Measurements from ENCODE around the gene GLTPD2.

The GLTPD2 gene

DNA sequence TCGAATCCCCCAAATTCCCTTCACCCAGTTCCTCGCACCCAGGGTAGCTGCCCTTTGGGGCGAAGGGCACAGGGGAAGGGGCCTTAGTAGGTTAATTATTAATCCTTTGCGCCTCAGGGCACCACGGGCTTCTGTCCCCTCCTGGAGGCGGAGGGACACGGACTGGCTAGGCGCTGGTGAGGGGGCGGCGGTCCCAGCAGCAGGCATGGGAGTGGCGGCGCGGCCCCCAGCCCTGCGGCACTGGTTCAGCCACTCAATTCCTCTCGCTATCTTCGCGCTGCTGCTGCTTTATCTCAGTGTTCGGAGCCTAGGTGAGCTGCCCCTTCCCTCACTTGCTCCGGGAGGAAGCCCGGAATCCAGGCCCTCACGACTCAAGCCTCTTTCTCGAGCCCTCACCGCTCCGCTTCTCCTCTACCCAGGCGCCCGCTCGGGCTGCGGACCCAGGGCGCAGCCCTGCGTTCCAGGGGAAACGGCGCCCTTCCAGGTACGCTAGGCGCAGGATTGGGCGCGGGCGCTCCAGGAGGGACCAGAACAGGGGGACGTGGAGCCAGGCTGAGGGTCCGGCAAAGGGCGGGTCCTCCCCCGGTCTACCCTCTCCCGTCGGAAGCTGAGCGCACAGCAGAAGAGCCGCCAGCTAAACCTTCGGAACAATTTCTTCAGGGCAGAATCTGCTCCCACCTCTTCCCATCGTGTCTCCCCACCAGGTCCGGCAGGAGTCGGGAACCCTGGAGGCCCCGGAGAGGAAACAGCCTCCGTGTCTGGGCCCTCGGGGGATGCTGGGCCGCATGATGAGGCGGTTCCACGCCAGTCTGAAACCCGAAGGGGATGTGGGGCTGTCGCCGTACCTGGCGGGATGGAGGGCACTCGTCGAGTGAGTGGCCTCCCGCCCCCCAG is at the start of gene GLTPD2:
Gene GLTPD2, plus strand, starts transcription at position 158 of the 894 bp plus-strand sequence. Its CDS starts 48 bp downstream, at position 206.
- H3K27me3 ChIP-seq (ENCODE audit: low read depth) = no peaks in the 10 kb centered on the region

DNA sequence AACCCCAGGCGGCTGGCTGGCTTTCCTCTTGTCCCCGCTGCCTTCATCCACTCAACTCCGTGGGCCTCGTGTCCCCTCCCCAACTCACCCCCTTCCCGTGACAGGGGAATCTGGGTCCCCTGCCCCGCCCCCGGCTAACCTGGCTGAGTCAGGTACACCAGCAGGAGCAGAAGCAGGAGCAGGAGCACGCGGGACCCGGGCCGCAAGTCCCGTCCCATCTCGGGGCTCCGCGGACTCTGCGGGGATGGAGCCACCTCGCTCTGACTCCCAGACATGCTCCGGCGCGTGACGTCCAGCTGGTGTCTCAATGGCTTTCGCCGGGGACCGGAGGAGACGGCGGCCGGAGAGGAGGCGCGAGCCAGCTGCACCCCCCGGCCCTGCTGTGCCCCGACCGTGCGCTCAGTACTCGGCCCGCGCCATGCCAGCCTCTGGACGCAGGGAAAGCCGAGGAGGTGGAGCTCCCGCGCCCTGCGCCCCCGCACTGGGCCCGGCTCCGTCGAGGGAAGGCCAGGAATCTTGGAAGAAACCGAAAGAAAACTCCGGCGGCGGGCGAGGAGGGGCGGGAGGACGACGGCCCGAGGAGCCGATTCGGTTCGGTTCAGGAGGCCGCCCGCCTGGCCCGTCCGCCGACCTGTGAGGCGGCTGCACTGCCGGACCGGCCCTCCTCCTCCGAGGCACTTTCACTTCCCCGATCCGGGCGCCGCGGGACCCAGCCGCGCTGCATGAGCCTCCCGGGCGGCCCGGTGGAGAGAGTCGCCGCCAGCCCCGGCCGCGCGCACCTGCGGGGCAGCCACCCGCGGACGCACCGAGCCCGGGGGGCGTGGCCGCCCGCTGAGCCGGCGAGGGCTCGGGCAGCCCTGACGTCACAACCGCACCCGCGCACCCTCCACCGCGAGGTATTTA is 49.4 kb upstream of the GLTPD2 start, which contains the start of the genes CXCL16 and ZMYND15:
Gene CXCL16, minus strand, starts transcription at position 807 of the 903 bp plus-strand sequence. Its CDS starts 589 bp downstream, at position 218.
Gene ZMYND15, plus strand, starts transcription at position 712 of the 903 bp plus-strand sequence. CDS start 716 bp downstream, outside the sequence.
- no peaks in the 10 kb centered on the region for H3K27me3 ChIP-seq (ENCODE audit: low read depth)
- no peaks in the 10 kb centered on the region for H3K36me3 ChIP-seq (replicated peaks)
- peak within 1 kb of the TSS; percentile 54 for H3K4me3 ChIP-seq
- in situ Hi-C loops (cut with MboI; ENCODE audit: low sequenced_read_pairs) = no loop called here
- DNase-seq (ENCODE audit: low spot score in 2 of 2) = peak in 1 of 2 experiments; percentile 55
- no peaks in the 10 kb centered on the region for H3K9me3 ChIP-seq
- no peaks in the 10 kb centered on the region; the same call in 1 of the 2 replicates for H3K4me1 ChIP-seq

More for the DNA sequence above, at the start of gene GLTPD2:
- Histone ChIP-seq H3K9me3 (peaks cover 3% of the 10 kb centered on the region; the same call in 1 of the 2 replicates), H3K4me1 (peaks cover 15% of the 10 kb centered on the region), H3K36me3 (replicated peaks) (no peaks in the 10 kb centered on the region), H3K4me3 (peak within 1 kb of the TSS; percentile 37)
- no peak for DNase-seq (ENCODE audit: low spot score in 2 of 2)
- in situ Hi-C loops (cut with MboI; ENCODE audit: low sequenced_read_pairs) = no loop called here

DNA sequence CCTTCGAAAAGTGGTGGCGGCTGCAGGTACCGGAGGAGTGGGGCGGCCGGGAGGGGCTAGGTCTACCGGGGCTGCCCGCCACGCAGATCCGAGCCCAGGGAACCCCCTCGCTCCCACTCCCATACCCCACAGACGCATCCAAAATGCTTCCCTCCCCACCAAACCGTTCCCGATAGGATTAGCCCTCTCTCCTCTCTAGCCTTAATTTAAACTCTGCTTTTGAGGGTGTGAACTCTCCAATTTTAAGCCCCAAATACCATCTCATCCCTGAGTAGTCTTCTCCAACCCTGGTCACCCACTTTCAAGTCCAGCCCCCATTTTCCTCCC is 48.8 kb upstream of the GLTPD2 start:
- Histone ChIP-seq H3K9me3 (no peaks in the 10 kb centered on the region), H3K27me3 (ENCODE audit: low read depth) (no peaks in the 10 kb centered on the region), H3K36me3 (replicated peaks) (no peaks in the 10 kb centered on the region), H3K4me1 (no peaks in the 10 kb centered on the region; the same call in 1 of the 2 replicates), H3K4me3 (peak overlapping the region; percentile 54)
- no peak for DNase-seq (ENCODE audit: low spot score in 2 of 2)
- in situ Hi-C loops (cut with MboI; ENCODE audit: low sequenced_read_pairs) = no loop called here

DNA sequence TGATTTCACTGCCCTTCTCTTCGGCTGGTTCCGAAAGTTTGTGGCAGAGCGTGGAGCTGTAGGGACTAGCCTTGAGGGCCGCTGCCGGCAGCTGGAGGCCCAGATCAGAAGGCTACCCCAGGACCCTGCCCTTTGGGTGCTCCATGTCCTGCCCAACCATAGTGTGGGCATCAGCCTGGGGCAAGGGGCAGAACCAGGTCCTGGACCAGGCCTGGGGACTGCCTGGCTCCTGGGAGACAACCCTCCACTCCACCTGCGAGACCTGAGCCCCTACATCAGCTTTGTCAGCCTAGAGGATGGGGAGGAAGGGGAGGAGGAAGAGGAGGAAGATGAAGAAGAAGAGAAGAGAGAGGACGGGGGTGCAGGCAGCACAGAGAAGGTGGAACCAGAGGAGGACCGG is 48.2 kb upstream of the GLTPD2 start:
- no peaks in the 10 kb centered on the region for H3K9me3 ChIP-seq
- no peak for DNase-seq (ENCODE audit: low spot score in 2 of 2)
- H3K4me1 ChIP-seq = no peaks in the 10 kb centered on the region; the same call in 1 of the 2 replicates
- in situ Hi-C loops (cut with MboI; ENCODE audit: low sequenced_read_pairs) = no loop called here
- H3K36me3 ChIP-seq (replicated peaks) = no peaks in the 10 kb centered on the region
- no peaks in the 10 kb centered on the region for H3K27me3 ChIP-seq (ENCODE audit: low read depth)
- no peak overlapping the region for H3K4me3 ChIP-seq

DNA sequence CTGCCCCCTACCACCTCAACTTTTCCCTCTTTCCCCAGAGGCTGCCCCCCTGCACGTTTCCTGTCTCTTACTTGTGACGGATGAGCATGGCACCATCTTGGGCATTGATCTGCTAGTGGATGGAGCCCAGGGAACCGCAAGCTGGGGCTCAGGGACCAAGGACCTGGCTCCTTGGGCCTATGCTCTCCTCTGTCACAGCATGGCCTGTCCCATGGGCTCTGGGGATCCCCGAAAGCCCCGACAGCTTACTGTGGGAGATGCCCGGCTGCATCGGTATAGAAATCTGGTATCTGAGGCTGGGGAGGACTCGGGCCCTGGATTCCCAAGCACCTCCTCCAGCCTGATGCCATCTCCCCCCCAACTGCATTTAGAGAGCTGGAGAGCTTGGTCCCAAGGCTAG is 47.2 kb upstream of the GLTPD2 start:
- in situ Hi-C loops (cut with MboI; ENCODE audit: low sequenced_read_pairs) = no loop called here
- H3K4me3 ChIP-seq = no peak overlapping the region
- no peaks in the 10 kb centered on the region; the same call in 1 of the 2 replicates for H3K9me3 ChIP-seq
- H3K36me3 ChIP-seq (replicated peaks) = no peaks in the 10 kb centered on the region
- no peak for DNase-seq (ENCODE audit: low spot score in 2 of 2)
- H3K4me1 ChIP-seq = no peaks in the 10 kb centered on the region; the same call in 1 of the 2 replicates
- no peaks in the 10 kb centered on the region for H3K27me3 ChIP-seq (ENCODE audit: low read depth)

DNA sequence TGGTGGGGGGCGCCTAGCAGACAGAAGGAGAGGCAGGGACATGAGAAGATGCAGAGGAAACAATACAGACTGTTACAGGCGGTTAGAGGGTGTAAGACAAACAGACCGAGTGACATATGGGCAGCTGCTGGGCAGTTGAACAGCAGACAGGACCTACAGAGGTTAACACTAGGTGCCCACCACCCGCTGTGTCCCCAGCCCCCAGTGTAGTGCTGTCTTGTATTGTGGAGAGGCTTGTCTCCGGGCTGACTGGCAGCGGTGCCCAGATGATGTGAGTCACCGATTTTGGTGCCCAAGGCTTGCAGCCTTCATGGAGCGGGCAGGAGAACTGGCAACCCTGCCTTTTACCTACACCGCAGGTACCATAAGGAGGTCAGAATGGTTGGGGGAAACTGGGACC is 46.6 kb upstream of the GLTPD2 start:
- Histone ChIP-seq H3K27me3 (ENCODE audit: low read depth) (no peaks in the 10 kb centered on the region), H3K4me3 (no peak overlapping the region), H3K9me3 (no peaks in the 10 kb centered on the region; the same call in 1 of the 2 replicates), H3K4me1 (no peaks in the 10 kb centered on the region; the same call in 1 of the 2 replicates), H3K36me3 (replicated peaks) (no peaks in the 10 kb centered on the region)
- no peak for DNase-seq (ENCODE audit: low spot score in 2 of 2)
- in situ Hi-C loops (cut with MboI; ENCODE audit: low sequenced_read_pairs) = no loop called here

DNA sequence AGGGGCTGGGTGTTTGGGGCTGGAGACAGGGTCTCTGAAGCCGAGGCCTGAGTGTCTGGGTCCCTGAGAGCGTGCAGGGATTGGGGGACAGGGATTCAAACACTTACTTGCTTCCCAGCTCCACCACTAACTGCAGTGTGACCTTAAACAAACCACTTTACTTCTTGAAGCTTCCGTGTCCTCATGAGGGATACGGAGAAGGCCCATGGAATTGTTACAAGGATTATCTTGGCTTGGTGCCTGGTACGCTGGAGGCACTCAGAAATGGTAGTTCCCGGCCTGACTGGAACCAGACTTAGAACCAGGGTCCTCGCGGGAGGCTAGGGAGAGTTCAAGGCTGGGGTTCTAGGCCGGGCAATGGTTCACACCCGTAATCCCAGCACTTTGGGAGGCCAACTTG is 46.1 kb upstream of the GLTPD2 start:
- in situ Hi-C loops (cut with MboI; ENCODE audit: low sequenced_read_pairs) = no loop called here
- Histone ChIP-seq H3K4me3 (no peak overlapping the region), H3K27me3 (ENCODE audit: low read depth) (no peaks in the 10 kb centered on the region), H3K9me3 (no peaks in the 10 kb centered on the region; the same call in 1 of the 2 replicates), H3K36me3 (replicated peaks) (no peaks in the 10 kb centered on the region), H3K4me1 (no peaks in the 10 kb centered on the region; the same call in 1 of the 2 replicates)
- DNase-seq (ENCODE audit: low spot score in 2 of 2) = no peak

DNA sequence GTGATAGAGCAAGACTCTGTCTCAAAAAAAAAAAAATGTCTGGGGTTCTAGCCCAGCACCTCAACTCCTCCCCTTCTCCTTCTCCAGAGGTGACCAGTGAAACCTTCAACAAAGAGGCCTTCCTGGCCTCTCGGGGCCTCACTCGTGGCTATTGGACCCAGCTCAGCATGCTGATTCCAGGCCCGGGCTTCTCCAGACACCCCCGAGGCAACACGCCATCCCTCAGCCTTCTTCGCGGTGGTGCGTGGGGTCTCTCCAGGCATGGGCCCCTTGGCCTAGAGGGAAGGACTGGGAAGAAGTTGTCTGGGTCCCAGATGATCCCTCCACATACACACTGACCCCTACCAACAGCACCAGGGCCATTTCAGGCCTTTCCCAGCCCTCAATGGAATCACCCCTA is 45.5 kb upstream of the GLTPD2 start:
- DNase-seq (ENCODE audit: low spot score in 2 of 2) = no peak
- Histone ChIP-seq H3K4me1 (no peaks in the 10 kb centered on the region; the same call in 1 of the 2 replicates), H3K36me3 (replicated peaks) (no peaks in the 10 kb centered on the region), H3K27me3 (ENCODE audit: low read depth) (peaks cover 2% of the 10 kb centered on the region; the same call in 1 of the 2 replicates), H3K4me3 (no peak overlapping the region), H3K9me3 (no peaks in the 10 kb centered on the region; the same call in 1 of the 2 replicates)
- in situ Hi-C loops (cut with MboI; ENCODE audit: low sequenced_read_pairs) = no loop called here

DNA sequence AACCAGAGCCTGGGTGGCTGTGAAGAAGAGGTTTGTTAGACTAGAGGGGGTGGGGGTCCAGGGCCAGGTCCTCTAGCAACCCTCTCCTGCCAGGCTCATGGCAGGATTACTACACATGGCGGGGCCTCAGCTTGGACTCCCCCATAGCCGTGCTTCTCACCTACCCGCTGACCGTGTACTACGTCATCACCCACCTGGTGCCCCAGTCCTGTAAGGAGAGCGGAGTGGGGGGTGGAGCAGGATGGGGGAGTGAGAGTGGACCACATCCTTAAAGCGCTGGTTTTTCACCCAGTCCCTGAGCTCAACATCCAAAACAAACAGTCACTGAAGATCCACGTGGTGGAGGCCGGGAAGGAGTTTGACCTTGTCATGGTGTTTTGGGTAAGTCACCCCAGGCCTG is 44.9 kb upstream of the GLTPD2 start:
- peaks cover 3% of the 10 kb centered on the region for H3K4me1 ChIP-seq
- H3K4me3 ChIP-seq = no peak overlapping the region
- DNase-seq (ENCODE audit: low spot score in 2 of 2) = no peak
- H3K36me3 ChIP-seq (replicated peaks) = no peaks in the 10 kb centered on the region
- in situ Hi-C loops (cut with MboI; ENCODE audit: low sequenced_read_pairs) = no loop called here
- peaks cover 8% of the 10 kb centered on the region for H3K27me3 ChIP-seq (ENCODE audit: low read depth)
- no peaks in the 10 kb centered on the region; the same call in 1 of the 2 replicates for H3K9me3 ChIP-seq

DNA sequence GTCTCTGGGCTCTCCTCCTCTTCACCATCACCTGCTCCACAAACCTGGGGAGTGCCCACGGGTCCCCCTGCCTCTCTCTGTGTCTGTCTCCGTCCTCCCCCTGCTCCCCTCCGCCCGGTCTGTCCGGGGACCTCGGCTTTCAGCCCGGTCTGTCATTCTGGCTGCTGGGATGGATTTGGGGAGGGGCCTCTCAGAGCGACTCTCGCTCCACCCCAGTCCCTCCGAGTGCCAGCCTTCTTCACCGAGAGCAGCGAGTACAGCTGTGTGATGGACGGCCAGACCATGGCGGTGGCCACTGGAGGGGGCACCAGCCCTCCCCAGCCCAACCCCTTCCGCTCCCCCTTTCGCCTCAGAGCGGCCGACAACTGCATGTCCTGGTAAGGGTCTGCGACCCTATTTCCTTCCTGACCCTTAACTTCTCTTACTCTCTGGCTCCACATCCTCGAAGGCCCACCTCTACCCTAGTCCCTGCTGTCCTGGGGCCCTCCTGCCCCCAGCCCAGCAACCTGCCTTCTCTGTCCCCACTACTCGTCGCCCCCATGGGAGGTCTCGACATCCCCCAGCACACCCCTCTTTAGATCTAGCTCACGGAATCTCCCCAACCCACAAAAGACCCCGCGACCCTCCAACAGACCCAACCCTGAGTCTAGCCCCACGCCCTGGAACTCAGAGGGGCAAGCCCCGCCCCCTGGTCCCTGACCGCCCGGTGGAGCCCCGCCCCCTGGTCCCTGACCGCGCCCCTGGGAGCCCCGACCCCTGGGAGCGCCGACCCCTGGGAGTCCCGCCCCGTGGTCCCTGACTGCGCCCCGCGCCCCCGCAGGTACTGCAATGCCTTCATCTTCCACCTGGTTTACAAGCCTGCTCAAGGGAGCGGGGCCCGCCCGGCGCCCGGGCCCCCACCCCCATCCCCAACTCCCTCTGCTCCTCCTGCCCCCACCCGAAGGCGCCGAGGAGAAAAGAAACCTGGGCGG is 43.5 kb upstream of the GLTPD2 start:
- in situ Hi-C loops (cut with MboI; ENCODE audit: low sequenced_read_pairs) = no loop called here
- no peaks in the 10 kb centered on the region; the same call in 1 of the 2 replicates for H3K9me3 ChIP-seq
- peaks cover 18% of the 10 kb centered on the region for H3K27me3 ChIP-seq (ENCODE audit: low read depth)
- no peak for DNase-seq (ENCODE audit: low spot score in 2 of 2)
- H3K4me3 ChIP-seq = no peak overlapping the region
- H3K4me1 ChIP-seq = peaks cover 4% of the 10 kb centered on the region
- no peaks in the 10 kb centered on the region for H3K36me3 ChIP-seq (replicated peaks)

DNA sequence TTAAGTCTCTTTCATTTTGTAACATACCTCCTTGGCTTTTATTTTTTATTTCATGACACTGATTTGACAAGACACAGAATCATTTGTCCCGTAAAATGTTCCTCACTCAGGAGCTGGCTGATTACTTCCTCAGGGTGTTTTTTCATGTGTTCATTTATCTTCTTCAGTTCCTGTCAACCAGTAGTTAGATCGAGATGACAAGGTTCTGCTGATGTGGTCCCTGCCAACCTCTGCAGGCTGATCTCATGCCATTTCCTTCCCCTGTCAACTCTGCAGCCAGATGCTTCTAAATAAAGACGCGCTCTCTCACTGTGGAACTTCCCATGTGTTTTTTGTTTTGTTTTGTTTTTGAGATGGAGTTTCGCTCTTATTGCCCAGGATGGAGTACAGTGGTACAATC is 40.9 kb upstream of the GLTPD2 start:
- no peak for DNase-seq (ENCODE audit: low spot score in 2 of 2)
- Histone ChIP-seq H3K27me3 (ENCODE audit: low read depth) (peaks cover 27% of the 10 kb centered on the region), H3K36me3 (replicated peaks) (no peaks in the 10 kb centered on the region), H3K4me1 (peaks cover 4% of the 10 kb centered on the region), H3K9me3 (no peaks in the 10 kb centered on the region; the same call in 1 of the 2 replicates), H3K4me3 (no peak overlapping the region)
- in situ Hi-C loops (cut with MboI; ENCODE audit: low sequenced_read_pairs) = no loop called here

DNA sequence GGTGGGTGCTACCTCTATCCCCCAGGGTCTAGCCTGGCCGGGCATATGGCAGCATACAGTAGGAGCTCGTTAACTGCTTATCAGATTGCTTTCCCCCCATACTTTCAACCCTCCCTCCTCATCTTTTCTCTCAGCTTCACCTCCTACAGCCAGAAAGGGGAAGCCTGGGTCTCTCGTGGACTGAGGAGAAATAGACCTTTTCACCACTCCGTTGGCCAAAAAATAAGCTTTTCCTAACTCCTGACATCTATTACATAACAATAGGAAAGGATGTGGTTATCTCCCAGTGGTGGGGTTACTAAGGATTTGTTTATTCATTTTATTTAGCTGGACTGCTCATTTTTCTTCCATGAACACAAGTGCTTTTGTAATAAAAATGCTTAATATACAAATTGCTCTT is 40.1 kb upstream of the GLTPD2 start:
- Histone ChIP-seq H3K36me3 (replicated peaks) (no peaks in the 10 kb centered on the region), H3K27me3 (ENCODE audit: low read depth) (peaks cover 33% of the 10 kb centered on the region), H3K9me3 (no peaks in the 10 kb centered on the region; the same call in 1 of the 2 replicates), H3K4me3 (no peak overlapping the region), H3K4me1 (peaks cover 4% of the 10 kb centered on the region)
- in situ Hi-C loops (cut with MboI; ENCODE audit: low sequenced_read_pairs) = no loop called here
- no peak for DNase-seq (ENCODE audit: low spot score in 2 of 2)
